K562 (cell line): Measurements from ENCODE around the gene OBSL1. TPM values are rescaled to one million over a fixed set of nuclear protein-coding genes. Genes with fewer than 3 reads are reported as not detected.

ENCODE experiments used
- ATAC-seq: fragments of 200-7000 bp; cut with Tn5 transposase; 3 replicates; pipeline ENCODE4 v1.9.1; 2020; ENCODE audit warnings: moderate library complexity
- BruUV-seq: library from RNA; stranded (reverse); fragments of 400-500 nt; replicated peaks from 2 replicates; lab custom pipeline; 2021; lab: Mats Ljungman, UMichigan
- CTCF ChIA-PET: fragments of 300-600 bp; formaldehyde crosslinking; extraction: SDS; loops from one replicate; lab custom pipeline; 2021; ENCODE audit warnings: low intra/inter-chr PET ratio; lab: Yijun Ruan, JAX
- POLR2A ChIA-PET: fragments of 300-600, 350-650 bp; sonication (Branson Sonifier 250); formaldehyde crosslinking; extraction: SDS; loops from one replicate; lab custom pipeline; 2021; ENCODE audit warnings: antibody characterized with exemption, inconsistent platforms; lab: Yijun Ruan, JAX
- DNase-seq, 4 experiments: peaks; one replicate each; pipeline versions ENCODE4 v3.0.0 to v3.0.0-alpha.2; 2011 to 2018; ENCODE audit warnings: low spot score in 3 of 4, mixed read lengths in 3 of 4; ENCODE audit errors: extremely low read depth in 1 of 4
- FAIRE-seq: peaks from 2 replicates; lab custom pipeline; 2011; peaks lifted over from hg19 to GRCh38; lab: Jason Lieb, UNC
- H2AFZ ChIP-seq: 2 replicates; pipeline ENCODE4 v1.6.0; 2011; ENCODE audit warnings: low read depth, low read length, control low read depth, inconsistent platforms
- H3K27ac ChIP-seq: fragments of 200-600 bp; 3 replicates; pipeline ENCODE4 v1.8.0; 2011; ENCODE audit warnings: low read depth, mild to moderate bottlenecking, control low read depth, inconsistent platforms, low read length, moderate library complexity, mixed read lengths; ENCODE audit errors: extremely low read depth
- H3K27me3 ChIP-seq, 2 experiments: fragments of 300-600 bp in 1 of 2; 2 replicates in 1 of 2; 3 replicates in 1 of 2; pipeline versions ENCODE4 v1.6.0 to v1.8.0; 2011; ENCODE audit warnings: inconsistent platforms in 2 of 2, low read length in 2 of 2, mild to moderate bottlenecking in 1 of 2, mixed read lengths in 1 of 2, moderate library complexity in 1 of 2; ENCODE audit not compliant: control insufficient read depth in 2 of 2, insufficient read depth in 2 of 2
- H3K36me3 ChIP-seq: fragments of 300-600 bp; 3 replicates; pipeline ENCODE4 v1.8.0; 2011; ENCODE audit warnings: mild to moderate bottlenecking, low read length, inconsistent platforms; ENCODE audit not compliant: control insufficient read depth, insufficient read depth
- H3K4me1 ChIP-seq, 2 experiments: fragments of 200-600 bp in 1 of 2; replicated peaks in 1 of 2; 2 replicates in 1 of 2; 3 replicates in 1 of 2; pipeline versions ENCODE4 v1.5.1 to v1.8.0; 2011; ENCODE audit warnings: inconsistent platforms in 2 of 2, low read length in 2 of 2, mild to moderate bottlenecking in 1 of 2, mixed read lengths in 1 of 2, moderate library complexity in 1 of 2; ENCODE audit not compliant: control insufficient read depth in 2 of 2, insufficient read depth in 2 of 2
- H3K4me2 ChIP-seq: 2 replicates; pipeline ENCODE4 v1.6.1; 2011; ENCODE audit warnings: low read length, control low read depth, inconsistent platforms, mixed read lengths; ENCODE audit not compliant: insufficient read depth
- H3K4me3 ChIP-seq: fragments of 200-600 bp; sonication (generic), shearing (Covaris generic); 2 replicates; pipeline ENCODE4 v1.5.1; 2016; ENCODE audit warnings: control low read depth, inconsistent platforms
- H3K79me2 ChIP-seq: fragments of 200-600 bp; 3 replicates; pipeline ENCODE4 v1.8.0; 2011; ENCODE audit warnings: low read length, inconsistent platforms; ENCODE audit not compliant: control insufficient read depth, insufficient read depth
- H3K9ac ChIP-seq, 2 experiments: 2 replicates each; pipeline versions ENCODE4 v1.6.0 to v1.6.1; 2011; ENCODE audit warnings: low read depth in 2 of 2, low read length in 2 of 2, control low read depth in 1 of 2, inconsistent platforms in 1 of 2, mild to moderate bottlenecking in 1 of 2, mixed read lengths in 1 of 2; ENCODE audit not compliant: insufficient read depth in 1 of 2
- H3K9me1 ChIP-seq: one replicate; pipeline ENCODE4 v1.6.0; 2011; ENCODE audit warnings: inconsistent platforms, mild to moderate bottlenecking, low read length, moderate library complexity; ENCODE audit not compliant: control insufficient read depth, insufficient read depth
- H3K9me3 ChIP-seq: replicated peaks from 2 replicates; pipeline ENCODE4 v1.5.1; 2011; ENCODE audit warnings: low read depth, low read length, inconsistent platforms; ENCODE audit not compliant: control insufficient read depth, insufficient read depth
- H4K20me1 ChIP-seq: replicated peaks from 2 replicates; pipeline ENCODE4 v1.6.1; 2011; ENCODE audit warnings: low read length, inconsistent platforms, mixed read lengths; ENCODE audit not compliant: control insufficient read depth, insufficient read depth
- ATF1 ChIP-seq, 2 experiments: fragments of 450-650 bp in 1 of 2; IDR thresholded peaks; 2 replicates each; pipeline ENCODE4 v1.6.1; 2016; ENCODE audit warnings: missing compliant biosample characterization in 1 of 2, missing genetic modification characterization in 1 of 2
- CBFA2T3 ChIP-seq: fragments of 450-650 bp; IDR thresholded peaks from 2 replicates; pipeline ENCODE4 v1.6.1; 2017
- CSDE1 ChIP-seq, 2 experiments: fragments of 450-650 bp; IDR thresholded peaks; 2 replicates each; pipeline ENCODE4 v1.6.1; 2016; ENCODE audit warnings: mild to moderate bottlenecking in 1 of 2
- DMBX1 ChIP-seq: fragments of 250-450 bp; sonication (Bioruptor Pico); IDR thresholded peaks from 2 replicates; pipeline ENCODE4 v1.8.0; 2022; ENCODE audit warnings: inconsistent platforms, mild to moderate bottlenecking, moderate library complexity, borderline replicate concordance
- FOXK1 ChIP-seq: sonication (generic); formaldehyde crosslinking; IDR thresholded peaks from 2 replicates; pipeline ENCODE4 v1.8.0; 2022; ENCODE audit warnings: missing genetic modification reagents, mild to moderate bottlenecking, borderline replicate concordance
- KDM2B ChIP-seq: fragments of 250-450 bp; sonication (Bioruptor Pico); IDR thresholded peaks from 2 replicates; pipeline ENCODE4 v1.8.0; 2021; ENCODE audit warnings: mild to moderate bottlenecking, moderate library complexity
- MTA3 ChIP-seq: fragments of 450-650 bp; formaldehyde crosslinking; IDR thresholded peaks from 2 replicates; pipeline ENCODE4 v1.6.1; 2017; ENCODE audit warnings: mild to moderate bottlenecking, borderline replicate concordance
- NRF1 ChIP-seq, 2 experiments: fragments of 450-650 bp; IDR thresholded peaks in 1 of 2; conservative IDR thresholded peaks in 1 of 2; 2 replicates each; pipeline ENCODE4 v1.6.1; 2014; ENCODE audit warnings: mild to moderate bottlenecking in 2 of 2
- POLR2G ChIP-seq: fragments of 200-400 bp; formaldehyde crosslinking; IDR thresholded peaks from 2 replicates; pipeline ENCODE4 v1.6.1; 2017; ENCODE audit warnings: low read depth, mild to moderate bottlenecking, antibody characterized with exemption, low read length, moderate library complexity
- RBFOX2 ChIP-seq: fragments of 200-400 bp; formaldehyde crosslinking; IDR thresholded peaks from 2 replicates; pipeline ENCODE4 v1.6.1; 2017; ENCODE audit warnings: low read depth, mild to moderate bottlenecking, low read length, moderate library complexity
- TEAD1 ChIP-seq, 2 experiments: fragments of 450-650 bp in 1 of 2; sonication (generic) in 1 of 2; formaldehyde crosslinking; IDR thresholded peaks; 2 replicates each; pipeline versions ENCODE4 v1.4.0 to v1.8.0; 2020 to 2022; ENCODE audit warnings: mild to moderate bottlenecking in 2 of 2, missing genetic modification reagents in 1 of 2
- TFAP4 ChIP-seq: sonication (generic); formaldehyde crosslinking; IDR thresholded peaks from 2 replicates; pipeline ENCODE4 v1.8.0; 2022; ENCODE audit warnings: missing genetic modification reagents, mild to moderate bottlenecking, moderate library complexity, borderline replicate concordance
- USF1 ChIP-seq: sonication (generic); formaldehyde crosslinking; IDR thresholded peaks from 2 replicates; pipeline ENCODE4 v1.9.0; 2022; ENCODE audit warnings: mild to moderate bottlenecking, missing genetic modification reagents
- VEZF1 ChIP-seq: fragments of 200-800 bp; sonication (Bioruptor generic); IDR thresholded peaks from 2 replicates; pipeline ENCODE4 v1.6.1; 2017; ENCODE audit warnings: missing genetic modification characterization, missing compliant biosample characterization
- ZBTB8A ChIP-seq: fragments of 450-650 bp; IDR thresholded peaks from 2 replicates; pipeline ENCODE4 v1.6.1; 2018; ENCODE audit warnings: mild to moderate bottlenecking, moderate library complexity; ENCODE audit not compliant: partially characterized antibody
- ZNF354B ChIP-seq: fragments of 250-450 bp; sonication (Bioruptor Pico); IDR thresholded peaks from 2 replicates; pipeline ENCODE4 v1.4.0; 2020
- WGBS: fragments of 100-300 bp; shearing (Covaris generic); methylation state at CpG from one replicate; pipeline ENCODE4 v1.1.6; 2016; ENCODE audit warnings: low coverage, mixed read lengths; ENCODE audit not compliant: insufficient coverage; ENCODE audit errors: missing lambda C conversion rate; 5-methylcytosine and 5-hydroxymethylcytosine counted together
- in situ Hi-C: fragments of 300-500 bp; cut with MboI; formaldehyde crosslinking; loops from 4 replicates; pipeline ENCODE4 v1.15.0; 2018; ENCODE audit warnings: inconsistent platforms, mixed read lengths
- intact Hi-C: fragments of 100-400 bp; cut with micrococcal nuclease; formaldehyde crosslinking; loops from 2 replicates; pipeline ENCODE4 v1.14.2; 2022
- polyA plus RNA-seq, 8 experiments: library from polyadenylated mRNA; depleted of rRNA in 4 of 8; stranded (reverse) in 5 of 8; unstranded in 3 of 8; fragments of >200 nt; fragmentation: Nextera tagmentation in 2 of 8; fragmentation: Illumina TruSeq in 1 of 8; extraction: Ambion mirVana in 2 of 8; extraction: Trizol in 1 of 8; gene quantifications; 2 replicates each; pipeline versions ENCODE4 v1.2.1 to v1.2.3, GENCODE V29; 2011 to 2014; ENCODE audit warnings: inconsistent platforms in 1 of 8, missing spikeins in 1 of 8
- total RNA-seq, 7 experiments: library from RNA; depleted of rRNA in 6 of 7; stranded (reverse); fragments of >200 nt in 6 of 7; fragmentation: Illumina TruSeq in 2 of 7; extraction: Trizol in 2 of 7; gene quantifications; 2 replicates each; pipeline versions ENCODE4 v1.2.1 to v1.2.3, GENCODE V29; 2011 to 2021; ENCODE audit warnings: low replicate concordance in 1 of 7

OBSL1 gene
- total and polyA plus RNA-seq, 9 of the 15 experiments (the other 6 are each of a cell fraction or from before 2014, with no cell fraction given) = 1.2 to 26.6 (median 8.6) TPM

- BruUV-seq = TSS peak; percentile 57
- no peak for TF ChIP-seq ZNF354B
- 0 out of 2 replicates have a peak, but pooled peaks have one; percentile 7 for TF ChIP-seq MTA3
- 0 out of 2 replicates have a peak, but pooled peaks have one; percentile 27 for TF ChIP-seq FOXK1
- peak; percentile 69 to 71 for TF ChIP-seq NRF1 (conservative IDR thresholded peaks at IDR 0.05 in 1 of 2, IDR thresholded peaks at IDR 0.05 in 1 of 2)
- no peak for TF ChIP-seq CSDE1 (IDR thresholded peaks at IDR 0.05)
- TF ChIP-seq VEZF1 (CRISPR knock-in tag) = 0 out of 2 replicates have a peak, but pooled peaks have one; percentile 33
- TF ChIP-seq ZBTB8A = no peak
- no peak for TF ChIP-seq ATF1 (CRISPR knock-in tag; IDR thresholded peaks at IDR 0.05)
- TF ChIP-seq ATF1 (tag; IDR thresholded peaks at IDR 0.05) = peak; percentile 54
- peak; percentile 48 for TF ChIP-seq CBFA2T3
- 0 out of 2 replicates have a peak, but pooled peaks have one; percentile 14 for TF ChIP-seq USF1 (CRISPR knock-in tag)
- TF ChIP-seq TFAP4 (CRISPR knock-in tag) = peak; percentile 4; the same call in 1 of the 2 replicates
- TF ChIP-seq RBFOX2 = peak; percentile 27
- no peak for TF ChIP-seq DMBX1 (CRISPR knock-in tag)
- 0 out of 2 replicates have a peak, but pooled peaks have one; percentile 28 for TF ChIP-seq KDM2B (CRISPR knock-in tag)
- peak in 1 of 2 experiments; percentile 12; a peak in 1 of 4 replicates for TF ChIP-seq TEAD1 (CRISPR knock-in tag; IDR thresholded peaks at IDR 0.05)
- TF ChIP-seq POLR2G = peak; percentile 55
These were observed 19.6 kb downstream of the OBSL1 start for GRCh38 chr2:219551441-219552381.

More at GRCh38 chr2:219551441-219552381, 19.6 kb downstream of the OBSL1 start:
- CTCF ChIA-PET = no interaction called here
- WGBS = 7% methylated on average over 26 of the region's 54 CpGs
- intact Hi-C loops (no loop called here), in situ Hi-C loops (no loop called here)
- H3K4me2 ChIP-seq = peak overlapping the region; percentile 81
- no peaks in the 10 kb centered on the region for H4K20me1 ChIP-seq
- peak overlapping the region; percentile 68 for H3K4me3 ChIP-seq
- peak overlapping the region; percentile 64 to 77 for H3K9ac ChIP-seq
- POLR2A ChIA-PET = interaction anchor here (0.6 to 2.3 kb wide), 5 partner anchors 10 to 45 kb away, joined by 3 to 16 read pairs (median 3); partner anchors contain the start of gene OBSL1
- no peaks in the 10 kb centered on the region for H3K9me3 ChIP-seq
- FAIRE-seq = no peak
- peak overlapping the region; percentile 92 for H2AFZ ChIP-seq
- no peaks in the 10 kb centered on the region for H3K36me3 ChIP-seq
- peaks cover 4 to 44% of the 10 kb centered on the region in 2 experiments; a peak in 3 of 5 replicates for H3K4me1 ChIP-seq
- peak; percentile 60 to 70 (median 61) for DNase-seq
- peaks cover 0 to 8% of the 10 kb centered on the region in 2 experiments; a peak in 3 of 5 replicates for H3K27me3 ChIP-seq
- H3K9me1 ChIP-seq = no peaks in the 10 kb centered on the region
- no peaks in the 10 kb centered on the region for H3K79me2 ChIP-seq
- H3K27ac ChIP-seq = peak overlapping the region; percentile 66; the same call in 2 of the 3 replicates
- peak; percentile 68 for ATAC-seq
